Cardiac muscle cell (in vitro differentiated cells and primary cell): Measurements from ENCODE around the gene SH3BP1. TPM values are rescaled to one million over a fixed set of nuclear protein-coding genes. Genes with fewer than 3 reads are reported as not detected.
A peak's percentile ranks its signal among the peaks of the same experiment; 100 is the strongest.
"Not testable (repeated sequence)": the region's sequence is repeated elsewhere in the genome, so short reads cannot be mapped to it uniquely, and the experiment has no call there.

Experiments
- DNase-seq, 2 donors: peaks; one replicate each; pipeline versions ENCODE4 v3.0.0 to v3.0.0-alpha.2; 2010 to 2017; ENCODE audit warnings: low read depth in 1 of 2, low spot score in 1 of 2
- H3K27ac ChIP-seq: fragments of 200-600 bp; sonication (generic); 2 replicates; pipeline ENCODE4 v1.5.1; 2016
- H3K27me3 ChIP-seq: fragments of 200-600 bp; sonication (generic); 2 replicates; pipeline ENCODE4 v1.6.0; 2016; ENCODE audit warnings: control low read depth
- H3K36me3 ChIP-seq: fragments of 200-600 bp; sonication (generic); 2 replicates; pipeline ENCODE4 v1.5.1; 2016; ENCODE audit warnings: control low read depth
- H3K4me1 ChIP-seq: fragments of 200-600 bp; sonication (generic); 2 replicates; pipeline ENCODE4 v1.8.1; 2017; ENCODE audit warnings: low read depth, mild to moderate bottlenecking, mixed run types
- H3K4me3 ChIP-seq: fragments of 200-600 bp; sonication (generic); 2 replicates; pipeline ENCODE4 v1.5.1; 2016; ENCODE audit warnings: mild to moderate bottlenecking
- H3K9me3 ChIP-seq: fragments of 200-600 bp; sonication (generic); 2 replicates; pipeline ENCODE4 v1.5.1; 2017; ENCODE audit warnings: low read depth, mild to moderate bottlenecking, control low read depth
- CTCF ChIP-seq: IDR thresholded peaks from 2 replicates; pipeline ENCODE4 v1.5.1; 2012; ENCODE audit warnings: low read depth, mild to moderate bottlenecking, low read length
- polyA plus RNA-seq: library from polyadenylated mRNA; unstranded; fragments of >200 nt; fragmentation: Nextera tagmentation; extraction: Ambion mirVana; gene quantifications from 2 replicates; pipeline ENCODE4 v1.2.1, GENCODE V29; 2016
- total RNA-seq: library from RNA; depleted of rRNA; stranded (reverse); fragments of >200 nt; gene quantifications from 2 replicates; pipeline ENCODE4 v1.2.3, GENCODE V29; 2016

Gene SH3BP1
- total and polyA plus RNA-seq, 2 experiments from 2014 or later, result 15.0 to 51.9 TPM

GRCh38 chr22:37607935-37608476, 31.5 kb upstream of the SH3BP1 start:
- Histone ChIP-seq H3K4me1 (peaks cover 10% of the 10 kb centered on the region), H3K4me3 (peak overlapping the region; percentile 55), H3K27ac (peak overlapping the region; percentile 97), H3K9me3 (no peaks in the 10 kb centered on the region), H3K36me3 (no peaks in the 10 kb centered on the region), H3K27me3 (no peaks in the 10 kb centered on the region)
- TF ChIP-seq CTCF, result no peak
- DNase-seq, result no peak

- Histone ChIP-seq H3K4me1 (peaks cover 10% of the 10 kb centered on the region), H3K9me3 (no peaks in the 10 kb centered on the region), H3K27ac (peak within 1 kb of the TSS; percentile 97), H3K36me3 (no peaks in the 10 kb centered on the region), H3K27me3 (no peaks in the 10 kb centered on the region), H3K4me3 (peak within 1 kb of the TSS; percentile 55)
- TF ChIP-seq CTCF, result no peak
- peak; percentile 95 to 98 for DNase-seq
These were observed 30.8 kb upstream of the SH3BP1 start, which contains the start of gene GGA1 for GRCh38 chr22:37608477-37609239. GGA1 (plus strand) TSS chr22:37608834; CDS start chr22:37608861, 27 bp downstream.

- TF ChIP-seq CTCF, result no peak
- Histone ChIP-seq H3K27me3 (no peaks in the 10 kb centered on the region), H3K9me3 (no peaks in the 10 kb centered on the region), H3K36me3 (no peaks in the 10 kb centered on the region), H3K4me1 (peaks cover 10% of the 10 kb centered on the region), H3K4me3 (peak overlapping the region; percentile 55), H3K27ac (peak overlapping the region; percentile 97)
- DNase-seq, result no peak
These were observed 30.0 kb upstream of the SH3BP1 start for GRCh38 chr22:37609240-37610152.

- H3K27ac ChIP-seq, result peak overlapping the region; percentile 97
- H3K36me3 ChIP-seq, H3K27me3 ChIP-seq, H3K9me3 ChIP-seq, DNase-seq: not testable (repeated sequence)
- peaks cover 10% of the 10 kb centered on the region for H3K4me1 ChIP-seq
- H3K4me3 ChIP-seq, result peak overlapping the region; percentile 55
These were observed 29.4 kb upstream of the SH3BP1 start for GRCh38 chr22:37610153-37610475.

GRCh38 chr22:37610480-37611129, 28.9 kb upstream of the SH3BP1 start:
- no peaks in the 10 kb centered on the region for H3K36me3 ChIP-seq
- no peak for TF ChIP-seq CTCF
- H3K27ac ChIP-seq, result no peak overlapping the region

More at GRCh38 chr22:37610480-37611129, 28.9 kb upstream of the SH3BP1 start:
- H3K27me3 ChIP-seq, result no peaks in the 10 kb centered on the region
- no peaks in the 10 kb centered on the region for H3K9me3 ChIP-seq
- no peak overlapping the region for H3K4me3 ChIP-seq
- H3K4me1 ChIP-seq, result peaks cover 10% of the 10 kb centered on the region
- DNase-seq, result no peak
